Mesodermal cell (in vitro differentiated cells): ENCODE results near the gene RRP15.
A peak's percentile ranks its signal among the peaks of the same experiment; 100 is the strongest.

Experiments
- H3K27ac ChIP-seq: 2 replicates; pipeline ENCODE4 v1.7.0; 2013; ENCODE audit warnings: mild to moderate bottlenecking, low read depth, low read length, moderate library complexity; ENCODE audit not compliant: severe bottlenecking
- H3K36me3 ChIP-seq: 2 replicates; pipeline ENCODE4 v1.7.1; 2013; ENCODE audit warnings: mild to moderate bottlenecking, low read length, moderate library complexity; ENCODE audit not compliant: control insufficient read depth, insufficient read depth
- H3K4me1 ChIP-seq: one replicate; pipeline ENCODE4 v1.7.1; 2013; ENCODE audit warnings: mild to moderate bottlenecking, low read length; ENCODE audit not compliant: insufficient read depth, control insufficient read depth, poor library complexity, severe bottlenecking
- H3K4me3 ChIP-seq: 2 replicates; pipeline ENCODE4 v1.7.0; 2013; ENCODE audit warnings: low read length, control low read depth, mild to moderate bottlenecking; ENCODE audit not compliant: insufficient read depth, poor library complexity, severe bottlenecking; ENCODE audit errors: extremely low read depth
- H3K9me3 ChIP-seq: 2 replicates; pipeline ENCODE4 v1.7.1; 2013; ENCODE audit warnings: mild to moderate bottlenecking, low read length, moderate library complexity; ENCODE audit not compliant: control insufficient read depth
- WGBS, 2 experiments: methylation state at CpG; one replicate each; pipeline ENCODE4 v1.1.5; 2013; ENCODE audit warnings: missing lambda C conversion rate in 2 of 2; ENCODE audit not compliant: insufficient coverage in 2 of 2; 5-methylcytosine and 5-hydroxymethylcytosine counted together

Gene RRP15

DNA sequence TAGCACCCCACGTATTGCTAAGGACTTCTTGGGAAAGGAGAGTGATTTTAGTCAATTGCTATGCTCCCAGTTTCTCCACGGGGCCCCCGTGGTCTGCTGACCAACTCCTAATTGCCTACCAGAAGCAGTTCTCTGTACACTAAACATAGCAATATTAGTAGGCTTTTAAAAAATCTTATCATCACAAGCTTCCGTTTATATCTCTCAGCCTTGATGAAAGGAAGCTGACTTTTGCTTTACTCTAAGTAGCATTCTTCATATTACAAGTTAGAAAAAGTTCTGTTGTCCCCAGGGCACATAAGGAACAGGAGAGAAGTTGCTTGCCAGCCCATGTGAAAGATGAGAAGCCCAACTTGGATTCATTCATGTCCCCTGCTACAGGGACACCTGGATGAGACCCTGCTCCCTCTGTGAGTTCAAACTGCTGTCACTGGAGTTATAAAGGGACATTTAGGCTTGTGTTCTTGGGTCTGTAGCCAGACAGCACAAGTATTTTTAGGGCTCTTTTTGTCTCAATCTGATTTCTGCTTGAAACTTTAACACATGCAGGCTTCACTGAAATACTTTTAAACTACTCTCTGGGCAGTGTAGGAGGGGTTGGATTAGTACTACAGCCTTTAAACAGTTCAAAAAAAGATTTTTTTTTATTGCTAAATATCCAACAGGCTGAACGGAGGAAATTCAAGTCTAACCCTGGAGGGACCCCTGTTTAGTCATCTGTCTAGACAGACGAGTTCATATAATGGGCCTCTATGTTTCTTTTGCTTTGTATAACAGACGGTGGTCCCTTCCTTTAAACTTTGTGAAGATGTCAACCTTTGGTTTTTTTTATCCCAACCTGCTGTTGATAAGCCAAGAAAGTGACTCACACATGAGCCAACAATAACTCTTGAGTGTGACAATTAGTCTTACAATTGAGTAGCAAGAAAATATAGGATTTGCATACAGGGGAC lies 89.6 kb downstream of the RRP15 start:
- Histone ChIP-seq H3K36me3 (peaks cover 23% of the 10 kb centered on the region), H3K4me1 (peaks cover 46% of the 10 kb centered on the region), H3K4me3 (no peak overlapping the region), H3K27ac (peak overlapping the region; percentile 77), H3K9me3 (no peaks in the 10 kb centered on the region)
- 72 to 94% methylated on average over 2 to 3 of the region's 7 CpGs for WGBS, 2 experiments

DNA sequence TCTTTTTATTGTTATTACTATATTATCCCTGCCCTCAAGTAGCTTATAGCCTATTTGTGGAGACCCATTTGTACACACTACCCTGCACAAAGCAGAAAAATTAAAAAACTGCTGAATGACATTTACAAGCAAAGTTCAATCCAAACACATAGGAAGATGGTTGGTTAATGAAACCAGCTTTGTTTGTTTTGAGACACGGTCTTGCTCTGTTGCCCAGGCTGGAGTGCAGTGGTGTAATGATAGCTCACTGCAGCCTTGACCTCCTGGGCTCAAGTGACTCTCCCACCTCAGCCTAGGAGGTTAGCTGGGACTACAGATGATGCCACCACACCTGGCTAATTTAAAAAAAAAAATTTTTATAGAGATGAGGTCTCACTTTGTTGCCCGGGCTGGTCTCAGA lies 91.6 kb downstream of the RRP15 start:
- Histone ChIP-seq H3K27ac (peak overlapping the region; percentile 63), H3K4me3 (no peak overlapping the region), H3K9me3 (no peaks in the 10 kb centered on the region), H3K36me3 (peaks cover 17% of the 10 kb centered on the region), H3K4me1 (peaks cover 38% of the 10 kb centered on the region)
- 100% methylated on average over 1 to 2 of the region's 2 CpGs for WGBS, 2 experiments

DNA sequence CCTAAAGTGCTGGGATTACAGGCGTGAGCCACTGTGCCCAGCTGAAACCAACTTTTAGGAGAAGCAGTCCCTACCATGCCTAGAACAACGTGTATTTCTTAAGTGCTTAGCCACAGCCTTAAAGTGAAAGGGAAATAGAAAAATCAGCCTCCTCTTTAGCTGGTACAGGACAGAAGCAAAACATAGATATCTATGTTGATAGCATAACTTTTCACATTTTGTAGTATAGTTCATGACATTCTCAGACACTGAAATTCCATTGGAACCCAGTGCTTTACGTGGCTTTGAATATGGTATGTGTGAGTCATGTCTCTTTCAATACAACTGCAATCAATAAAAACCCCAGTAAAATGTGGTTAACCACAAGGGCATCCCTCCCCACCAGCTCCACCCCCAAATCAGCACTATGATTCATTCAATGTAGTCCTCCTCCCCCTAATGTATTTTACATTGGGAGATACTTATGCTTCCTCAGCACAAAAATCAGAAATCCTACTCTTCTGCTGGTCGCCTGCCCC lies 92.1 kb downstream of the RRP15 start:
- 90% methylated on average over 2 of the region's 4 CpGs; no CpG with 5 or more reads in 1 of the 2 experiments for WGBS, 2 experiments
- H3K4me3 ChIP-seq: no peak overlapping the region
- no peaks in the 10 kb centered on the region for H3K9me3 ChIP-seq
- peaks cover 34% of the 10 kb centered on the region for H3K4me1 ChIP-seq
- peak overlapping the region; percentile 63 for H3K27ac ChIP-seq
- H3K36me3 ChIP-seq: peaks cover 17% of the 10 kb centered on the region

DNA sequence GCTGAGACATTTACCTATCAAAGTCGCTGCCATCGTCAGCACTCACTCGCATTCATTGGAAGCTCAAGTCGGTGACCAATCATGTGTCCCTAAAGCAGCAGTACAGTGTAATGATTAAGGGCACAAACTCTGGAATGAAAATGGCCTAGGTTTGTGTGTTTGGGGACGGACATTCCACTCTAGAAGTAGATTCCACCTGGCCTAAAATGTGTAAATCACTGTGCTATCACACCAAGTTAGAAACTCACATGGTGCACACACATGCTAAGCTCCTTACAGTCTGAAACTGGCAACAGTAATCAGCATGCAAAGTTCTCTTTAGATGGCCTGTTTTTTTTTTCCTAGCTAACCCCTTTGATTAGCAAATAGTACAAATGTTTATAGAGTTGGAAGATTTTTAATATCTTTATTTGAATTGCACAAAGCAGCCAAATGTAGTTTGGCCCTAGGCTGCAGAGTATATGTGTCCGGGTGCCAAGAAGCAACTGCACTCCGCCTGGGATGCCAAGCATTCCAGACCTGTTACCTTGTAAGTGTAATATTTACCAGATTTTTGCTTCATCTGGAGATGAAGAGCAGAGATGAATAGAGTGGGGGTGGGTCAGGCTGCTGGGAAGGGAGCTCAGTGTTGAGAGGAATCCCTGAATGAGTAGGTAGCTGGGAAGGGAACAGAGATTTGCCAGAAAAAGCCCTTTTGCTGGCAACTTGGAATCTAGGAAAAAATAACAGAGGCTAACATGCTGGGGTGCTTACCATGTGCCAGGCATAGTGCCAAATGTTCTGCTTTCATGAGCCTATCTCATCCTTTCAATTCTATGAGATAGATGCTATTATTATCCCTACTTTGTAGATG lies 95.3 kb downstream of the RRP15 start:
- Histone ChIP-seq H3K27ac (no peak overlapping the region), H3K4me3 (no peak overlapping the region), H3K9me3 (no peaks in the 10 kb centered on the region), H3K4me1 (peaks cover 20% of the 10 kb centered on the region), H3K36me3 (peaks cover 17% of the 10 kb centered on the region)
- WGBS, 2 experiments: 94 to 100% methylated on average over 4 to 6 of the region's 7 CpGs

DNA sequence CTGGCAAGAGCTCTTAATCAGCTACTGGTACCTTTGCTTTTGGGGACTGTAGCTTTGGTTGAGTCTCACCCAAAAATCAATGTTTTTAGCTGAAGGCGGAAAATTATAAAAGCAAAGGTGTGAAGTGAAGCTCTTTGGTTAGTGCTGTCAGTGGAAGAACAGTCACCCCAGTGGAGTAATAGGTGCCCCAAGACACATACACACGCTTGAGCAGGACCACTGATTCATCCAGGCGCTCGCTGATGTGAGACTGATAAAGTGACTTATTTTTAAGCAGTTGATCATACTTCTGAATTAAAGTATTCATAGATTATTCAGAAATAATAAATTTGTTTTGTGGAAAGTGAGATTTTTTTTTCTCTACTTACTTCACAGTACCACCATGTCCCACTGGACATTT lies 97.2 kb downstream of the RRP15 start:
- WGBS, 2 experiments: 90 to 93% methylated on average over 1 to 3 of the region's 4 CpGs
- H3K36me3 ChIP-seq: peaks cover 21% of the 10 kb centered on the region
- peaks cover 2% of the 10 kb centered on the region for H3K4me1 ChIP-seq
- no peak overlapping the region for H3K27ac ChIP-seq
- no peak overlapping the region for H3K4me3 ChIP-seq
- H3K9me3 ChIP-seq: no peaks in the 10 kb centered on the region

DNA sequence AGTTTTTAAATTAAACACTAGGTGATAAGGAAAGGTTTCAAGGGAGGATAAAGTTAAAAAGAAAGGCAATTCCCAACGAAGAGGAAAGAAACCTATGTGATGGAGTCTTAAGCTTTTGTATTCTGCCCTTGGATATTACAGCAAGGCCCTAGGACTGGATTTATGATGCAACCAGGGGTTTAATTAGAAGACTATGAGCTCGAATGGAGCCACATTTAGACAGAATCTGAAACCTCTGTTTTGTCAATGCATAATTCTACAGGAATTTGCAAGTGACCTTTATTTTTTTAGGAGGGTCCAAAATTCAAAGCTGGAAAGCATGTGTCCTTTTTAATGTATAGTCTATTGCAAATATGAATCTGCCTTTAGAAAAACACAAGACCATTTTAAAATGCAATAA lies 98.0 kb downstream of the RRP15 start:
- no peaks in the 10 kb centered on the region for H3K9me3 ChIP-seq
- H3K36me3 ChIP-seq: peaks cover 21% of the 10 kb centered on the region
- no peaks in the 10 kb centered on the region for H3K4me1 ChIP-seq
- WGBS, 2 experiments: 79 to 94% methylated on average over 2 of the region's 2 CpGs
- H3K27ac ChIP-seq: no peak overlapping the region
- no peak overlapping the region for H3K4me3 ChIP-seq

DNA sequence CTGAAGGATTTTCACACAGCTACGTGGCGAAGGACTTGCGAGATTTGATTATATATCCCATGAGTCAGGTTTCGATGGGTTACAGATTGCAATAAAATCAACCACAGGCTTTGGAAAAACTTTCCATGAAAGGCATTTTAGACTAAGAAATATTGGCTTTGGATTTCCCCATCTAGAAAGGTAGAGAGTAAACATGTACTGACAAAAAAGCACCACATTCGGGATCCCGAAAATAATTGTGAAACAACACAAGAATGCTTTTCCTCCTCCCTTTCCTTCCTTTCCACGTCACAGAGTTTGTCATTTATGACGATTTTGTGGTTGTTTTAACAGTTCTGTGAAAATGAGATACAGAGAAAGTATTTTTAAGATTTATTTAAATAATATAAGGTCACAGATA lies 98.6 kb downstream of the RRP15 start:
- Histone ChIP-seq H3K4me3 (no peak overlapping the region), H3K9me3 (no peaks in the 10 kb centered on the region), H3K4me1 (no peaks in the 10 kb centered on the region), H3K36me3 (peaks cover 15% of the 10 kb centered on the region), H3K27ac (no peak overlapping the region)
- WGBS, 2 experiments: 93 to 94% methylated on average over 3 to 4 of the region's 8 CpGs

DNA sequence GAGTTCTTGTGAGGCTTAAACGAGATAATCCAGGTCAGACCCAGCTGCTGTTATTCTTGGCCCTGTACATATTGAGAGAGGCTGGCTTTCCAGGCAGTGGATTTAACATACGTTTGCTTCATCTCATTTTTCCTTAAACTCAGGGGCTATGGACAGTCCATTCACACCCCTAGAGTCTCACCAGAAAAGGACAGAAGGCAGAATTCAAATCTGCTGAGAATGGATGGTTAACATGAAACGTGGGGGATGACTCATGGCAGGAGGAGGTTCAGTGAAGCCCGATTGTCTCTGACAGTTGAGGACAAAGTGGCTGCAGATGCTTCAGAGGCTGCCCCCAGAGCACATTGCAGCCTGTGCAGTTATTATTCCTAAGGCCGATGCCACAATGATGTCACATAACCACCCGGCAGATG lies 99.5 kb downstream of the RRP15 start:
- 87 to 90% methylated on average over 4 of the region's 6 CpGs for WGBS, 2 experiments
- no peak overlapping the region for H3K27ac ChIP-seq
- H3K36me3 ChIP-seq: peaks cover 14% of the 10 kb centered on the region

More for the DNA sequence above, 99.5 kb downstream of the RRP15 start:
- H3K4me3 ChIP-seq: no peak overlapping the region
- no peaks in the 10 kb centered on the region for H3K9me3 ChIP-seq
- no peaks in the 10 kb centered on the region for H3K4me1 ChIP-seq
